NT2/D1 (cell line): ENCODE data around the gene SPEN.
"Not testable (repeated sequence)": the region's sequence is repeated elsewhere in the genome, so short reads cannot be mapped to it uniquely, and the experiment has no call there.

ENCODE experiments used
- DNase-seq: peaks from one replicate; pipeline ENCODE4 v3.0.0-alpha.2; 2011; ENCODE audit warnings: low read depth, low spot score
- H3K27me3 ChIP-seq: 2 replicates; pipeline ENCODE4 v1.6.0; 2011; ENCODE audit warnings: mild to moderate bottlenecking; ENCODE audit not compliant: insufficient read length, insufficient read depth
- H3K36me3 ChIP-seq: 2 replicates; pipeline ENCODE4 v1.6.1; 2011; ENCODE audit warnings: mild to moderate bottlenecking, low read length, mixed read lengths; ENCODE audit not compliant: insufficient read depth, insufficient read length
- H3K4me1 ChIP-seq: 2 replicates; pipeline ENCODE4 v1.5.1; 2011; ENCODE audit not compliant: insufficient read depth, insufficient read length
- H3K4me3 ChIP-seq: 2 replicates; pipeline ENCODE4 v1.5.1; 2011; ENCODE audit warnings: low read depth; ENCODE audit not compliant: insufficient read length
- H3K9ac ChIP-seq: 2 replicates; pipeline ENCODE4 v1.6.0; 2011; ENCODE audit warnings: low read depth; ENCODE audit not compliant: insufficient read length
- H3K9me3 ChIP-seq: 2 replicates; pipeline ENCODE4 v1.5.1; 2011; ENCODE audit warnings: mild to moderate bottlenecking, low read length; ENCODE audit not compliant: insufficient read depth
- SUZ12 ChIP-seq: IDR thresholded peaks from 2 replicates; pipeline ENCODE4 v1.6.1; 2011; ENCODE audit not compliant: insufficient read length, insufficient read depth; ENCODE audit errors: extremely low read depth
- YY1 ChIP-seq: IDR thresholded peaks from 2 replicates; pipeline ENCODE4 v1.6.1; 2011; ENCODE audit not compliant: insufficient read length, insufficient read depth
- ZNF274 ChIP-seq: IDR thresholded peaks from 2 replicates; pipeline ENCODE4 v1.6.1; 2011; ENCODE audit warnings: mild to moderate bottlenecking, low read depth, low read length

Gene SPEN

GRCh38 chr1:15830258-15830657, 17.2 kb upstream of the SPEN start:
- Histone ChIP-seq H3K27me3 (no peaks in the 10 kb centered on the region), H3K9me3 (no peaks in the 10 kb centered on the region), H3K36me3 (no peaks in the 10 kb centered on the region), H3K4me3 (no peak overlapping the region), H3K4me1 (no peaks in the 10 kb centered on the region), H3K9ac (no peak overlapping the region)
- TF ChIP-seq YY1 (no peak), SUZ12 (no peak), ZNF274 (no peak)
- no peak for DNase-seq

- no peak for TF ChIP-seq YY1
- no peak for TF ChIP-seq ZNF274
- TF ChIP-seq SUZ12 = no peak
- H3K4me1 ChIP-seq = no peaks in the 10 kb centered on the region
- no peak overlapping the region for H3K4me3 ChIP-seq
- no peak overlapping the region for H3K9ac ChIP-seq
- H3K27me3 ChIP-seq = no peaks in the 10 kb centered on the region
- no peaks in the 10 kb centered on the region for H3K36me3 ChIP-seq
- no peaks in the 10 kb centered on the region for H3K9me3 ChIP-seq
- DNase-seq = no peak
Observed at GRCh38 chr1:15833069-15833679, 14.3 kb upstream of the SPEN start.

- DNase-seq = no peak
- Histone ChIP-seq H3K9ac (peak overlapping the region; percentile 92), H3K36me3 (no peaks in the 10 kb centered on the region), H3K27me3 (no peaks in the 10 kb centered on the region), H3K9me3 (no peaks in the 10 kb centered on the region), H3K4me1 (no peaks in the 10 kb centered on the region), H3K4me3 (peak overlapping the region; percentile 65)
- TF ChIP-seq SUZ12 (no peak), YY1 (no peak), ZNF274 (no peak)
Observed at GRCh38 chr1:15833842-15834405, 13.6 kb upstream of the SPEN start.

- DNase-seq = peak; percentile 75
- TF ChIP-seq SUZ12 (no peak), ZNF274 (no peak), YY1 (peak; percentile 93)
- Histone ChIP-seq H3K9me3 (no peaks in the 10 kb centered on the region), H3K4me1 (no peaks in the 10 kb centered on the region), H3K9ac (peak overlapping the region; percentile 97), H3K27me3 (no peaks in the 10 kb centered on the region), H3K36me3 (no peaks in the 10 kb centered on the region), H3K4me3 (peak overlapping the region; percentile 65)
Observed at GRCh38 chr1:15834406-15835204, 12.9 kb upstream of the SPEN start.

- Histone ChIP-seq H3K9me3 (no peaks in the 10 kb centered on the region), H3K4me1 (no peaks in the 10 kb centered on the region), H3K36me3 (no peaks in the 10 kb centered on the region), H3K9ac (peak overlapping the region; percentile 97), H3K27me3 (no peaks in the 10 kb centered on the region), H3K4me3 (peak overlapping the region; percentile 65)
- TF ChIP-seq SUZ12 (no peak), YY1 (no peak), ZNF274 (no peak)
- DNase-seq = no peak
Observed at GRCh38 chr1:15835205-15835740, 12.2 kb upstream of the SPEN start.

- H3K4me3 ChIP-seq = peak overlapping the region; percentile 65
- H3K27me3 ChIP-seq = no peaks in the 10 kb centered on the region
- H3K4me1 ChIP-seq = no peaks in the 10 kb centered on the region
- peak; percentile 90 for DNase-seq
- H3K9me3 ChIP-seq = no peaks in the 10 kb centered on the region
- H3K36me3 ChIP-seq = no peaks in the 10 kb centered on the region
- peak; percentile 39 for TF ChIP-seq YY1
- no peak for TF ChIP-seq SUZ12
- H3K9ac ChIP-seq = peak overlapping the region; percentile 97
Observed at GRCh38 chr1:15835741-15836510, 11.6 kb upstream of the SPEN start.

GRCh38 chr1:15836511-15836771, 11.1 kb upstream of the SPEN start:
- H3K9ac ChIP-seq, H3K36me3 ChIP-seq, H3K4me1 ChIP-seq, H3K27me3 ChIP-seq, H3K9me3 ChIP-seq, DNase-seq: not testable (repeated sequence)
- peak overlapping the region; percentile 58 for H3K4me3 ChIP-seq
